Right lobe of liver (tissue), 4 donors: ENCODE measurements around the gene SLC2A8.

ENCODE experiments used
- CTCF ChIP-seq, 4 donors: fragments of 200-600 bp in 3 of 4; fragments of 450-650 bp in 1 of 4; IDR thresholded peaks; one replicate each; pipeline versions ENCODE4 v1.5.1 to v1.8.0; 2016 to 2022; ENCODE audit warnings: antibody characterized with exemption in 4 of 4, mild to moderate bottlenecking in 2 of 4
- POLR2A ChIP-seq: fragments of 450-650 bp; IDR thresholded peaks from one replicate; pipeline ENCODE4 v1.6.1; 2017; ENCODE audit warnings: antibody characterized with exemption, mild to moderate bottlenecking
- donor health status: DM: no; HTN: no; CAD: no.
- donor health status: DM: no; HTN: no; CAD: no.
- donor health status: DM: no; HTN: yes; CAD: no.

- TF ChIP-seq CTCF (IDR thresholded peaks at IDR 0.05) (peak; percentile 42 to 75 (median 58)), POLR2A (no peak)
Observed at GRCh38 chr9:127455324-127455992, 58.5 kb downstream of the SLC2A8 start.
